DND-41 (cell line): Measurements from ENCODE around the gene PRKACA.

Source experiments
- ATAC-seq: fragments of 200-7000 bp; cut with Tn5 transposase; 3 replicates; pipeline ENCODE4 v1.9.1; 2021; ENCODE audit warnings: low read depth; ENCODE audit not compliant: insufficient read depth
- DNase-seq: peaks from one replicate; pipeline ENCODE4 v3.0.0-alpha.2; 2020
- H2AFZ ChIP-seq: 2 replicates; pipeline ENCODE4 v1.6.0; 2012; ENCODE audit warnings: low read depth, low read length
- H3K27ac ChIP-seq: 2 replicates; pipeline ENCODE4 v1.5.1; 2012; ENCODE audit warnings: low read length, inconsistent platforms
- H3K27me3 ChIP-seq: fragments of 200-600 bp; sonication (generic); 2 replicates; pipeline ENCODE4 v1.6.0; 2012; ENCODE audit warnings: low read length, mild to moderate bottlenecking, inconsistent platforms; ENCODE audit not compliant: insufficient read depth, poor library complexity
- H3K36me3 ChIP-seq: 2 replicates; pipeline ENCODE4 v1.5.1; 2012; ENCODE audit warnings: low read length, inconsistent platforms; ENCODE audit not compliant: insufficient read depth
- H3K4me1 ChIP-seq: 2 replicates; pipeline ENCODE4 v1.5.1; 2012; ENCODE audit warnings: mild to moderate bottlenecking, low read length; ENCODE audit not compliant: insufficient read depth
- H3K4me2 ChIP-seq: 2 replicates; pipeline ENCODE4 v1.6.0; 2012; ENCODE audit warnings: mild to moderate bottlenecking, moderate library complexity, low read length, inconsistent platforms; ENCODE audit not compliant: insufficient read depth
- H3K4me3 ChIP-seq, 2 experiments: fragments of 200-600 bp in 1 of 2; shearing (Covaris generic) in 1 of 2; 2 replicates each; pipeline ENCODE4 v1.5.1; 2012 to 2016; ENCODE audit warnings: inconsistent platforms in 2 of 2, low read length in 2 of 2, mild to moderate bottlenecking in 2 of 2, low read depth in 1 of 2, moderate library complexity in 1 of 2
- H3K79me2 ChIP-seq: 2 replicates; pipeline ENCODE4 v1.6.0; 2012; ENCODE audit warnings: low read length, inconsistent platforms; ENCODE audit not compliant: insufficient read depth
- H3K9ac ChIP-seq: 2 replicates; pipeline ENCODE4 v1.6.0; 2012; ENCODE audit warnings: low read depth, mild to moderate bottlenecking, inconsistent platforms, low read length, moderate library complexity
- H3K9me3 ChIP-seq: 2 replicates; pipeline ENCODE4 v1.5.1; 2012; ENCODE audit warnings: low read length, moderate library complexity, mild to moderate bottlenecking, inconsistent platforms; ENCODE audit not compliant: insufficient read depth, severe bottlenecking
- H4K20me1 ChIP-seq: 2 replicates; pipeline ENCODE4 v1.6.0; 2012; ENCODE audit warnings: low read length; ENCODE audit not compliant: insufficient read depth
- CTCF ChIP-seq: IDR thresholded peaks from 2 replicates; pipeline ENCODE4 v1.5.1; 2012; ENCODE audit warnings: borderline replicate concordance, low read length, moderate library complexity, mild to moderate bottlenecking; ENCODE audit not compliant: poor library complexity, severe bottlenecking; ENCODE audit errors: extremely low read depth
- EZH2 ChIP-seq: IDR thresholded peaks from 3 replicates; pipeline ENCODE4 v1.6.1; 2012; ENCODE audit warnings: borderline replicate concordance, low read depth, mild to moderate bottlenecking, moderate library complexity, low read length, inconsistent platforms; ENCODE audit not compliant: severe bottlenecking

The PRKACA gene

GRCh38 chr19:14136509-14137281 lies 19.1 kb upstream of the PRKACA start, which contains the start of gene ASF1B:
Gene ASF1B (minus strand): TSS chr19:14136589. CDS start chr19:14136456, 133 bp downstream.
- Histone ChIP-seq H4K20me1 (peaks cover 22% of the 10 kb centered on the region; the same call in 1 of the 2 replicates), H3K9me3 (no peaks in the 10 kb centered on the region), H3K4me2 (peak within 1 kb of the TSS; percentile 84), H3K27me3 (no peaks in the 10 kb centered on the region), H2AFZ (peak within 1 kb of the TSS; percentile 81), H3K9ac (peak within 1 kb of the TSS; percentile 87), H3K27ac (peak within 1 kb of the TSS; percentile 93), H3K36me3 (peaks cover 29% of the 10 kb centered on the region), H3K4me3 (peak within 1 kb of the TSS; percentile 75 to 88), H3K4me1 (peaks cover 42% of the 10 kb centered on the region), H3K79me2 (peaks cover 85% of the 10 kb centered on the region)
- peak; percentile 100 for DNase-seq
- peak; percentile 88 for ATAC-seq
- no peak for TF ChIP-seq EZH2
- peak; percentile 96 for TF ChIP-seq CTCF

DNA sequence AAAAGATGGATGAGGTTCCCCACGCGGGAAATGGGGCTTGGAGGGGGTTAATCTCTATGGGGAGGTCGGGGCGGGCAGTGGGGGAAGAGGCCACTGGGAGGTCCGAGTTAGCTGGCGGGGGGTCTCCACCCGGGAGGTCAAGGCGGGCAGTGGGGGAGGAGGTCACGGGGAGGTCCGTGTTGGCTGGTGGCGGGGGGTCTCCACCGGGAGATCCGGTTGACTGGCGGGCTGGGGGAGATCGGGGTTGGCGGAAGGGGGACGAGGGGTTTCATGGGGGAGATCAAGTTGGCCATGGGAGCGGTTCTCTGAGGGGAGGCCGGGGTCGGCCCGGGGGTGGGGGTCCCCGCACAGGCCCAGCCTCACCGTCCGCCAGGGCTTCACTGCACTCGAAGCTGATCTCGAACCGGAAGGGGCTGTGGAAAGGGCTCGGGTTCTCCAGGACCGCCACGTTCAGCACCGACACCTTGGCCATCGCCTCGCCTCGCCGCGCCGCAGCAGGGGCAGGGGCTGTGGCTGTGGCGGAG lies 18.5 kb upstream of the PRKACA start:
- Histone ChIP-seq H3K79me2 (peaks cover 81% of the 10 kb centered on the region), H3K9ac (peak overlapping the region; percentile 87), H3K9me3 (no peaks in the 10 kb centered on the region), H3K4me2 (peak overlapping the region; percentile 77), H3K4me3 (peak overlapping the region; percentile 54 to 88), H3K36me3 (peaks cover 30% of the 10 kb centered on the region), H3K4me1 (peaks cover 42% of the 10 kb centered on the region), H3K27ac (peak overlapping the region; percentile 93), H4K20me1 (peaks cover 20% of the 10 kb centered on the region; the same call in 1 of the 2 replicates), H2AFZ (peak overlapping the region; percentile 81), H3K27me3 (no peaks in the 10 kb centered on the region)
- DNase-seq (no peak), ATAC-seq (peak; percentile 13)
- no peak for TF ChIP-seq CTCF

DNA sequence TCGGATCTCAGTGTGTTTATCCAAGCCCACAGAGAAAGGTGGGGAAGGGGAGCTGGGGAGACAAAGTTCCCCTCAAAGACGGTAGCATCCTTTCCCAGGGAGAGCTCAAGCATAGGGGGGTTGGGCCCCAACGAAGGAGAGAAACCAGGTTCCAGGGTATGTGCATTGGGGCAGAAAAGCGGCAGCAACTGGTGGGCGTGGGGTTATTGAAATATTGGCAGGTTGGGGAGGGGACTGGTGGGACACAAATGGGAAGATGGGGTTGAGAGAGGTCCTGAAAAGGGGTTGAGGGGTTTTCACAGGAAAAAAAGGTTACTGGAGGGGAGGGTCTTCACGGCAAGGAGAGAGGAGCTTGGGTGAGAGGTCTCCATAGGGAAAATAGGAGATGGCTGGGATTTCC lies 17.8 kb upstream of the PRKACA start:
- Histone ChIP-seq H3K9ac (peak overlapping the region; percentile 87), H2AFZ (no peak overlapping the region), H3K79me2 (peaks cover 81% of the 10 kb centered on the region), H3K36me3 (peaks cover 30% of the 10 kb centered on the region), H3K27me3 (no peaks in the 10 kb centered on the region), H3K27ac (peak overlapping the region; percentile 93), H3K4me2 (peak overlapping the region; percentile 77), H3K4me1 (peaks cover 42% of the 10 kb centered on the region), H4K20me1 (peaks cover 20% of the 10 kb centered on the region; the same call in 1 of the 2 replicates), H3K4me3 (peak overlapping the region; percentile 54 to 88), H3K9me3 (no peaks in the 10 kb centered on the region)
- DNase-seq, result peak; percentile 33
- TF ChIP-seq EZH2 (no peak), CTCF (no peak)
- ATAC-seq, result no peak
